ENCODE measurements around the gene IGF1R. TPM values are rescaled to one million over a fixed set of nuclear protein-coding genes. Genes with fewer than 3 reads are reported as not detected.

The IGF1R gene
- total RNA-seq, 2 donors from 2014 or later: 115 to 119 TPM

DNA sequence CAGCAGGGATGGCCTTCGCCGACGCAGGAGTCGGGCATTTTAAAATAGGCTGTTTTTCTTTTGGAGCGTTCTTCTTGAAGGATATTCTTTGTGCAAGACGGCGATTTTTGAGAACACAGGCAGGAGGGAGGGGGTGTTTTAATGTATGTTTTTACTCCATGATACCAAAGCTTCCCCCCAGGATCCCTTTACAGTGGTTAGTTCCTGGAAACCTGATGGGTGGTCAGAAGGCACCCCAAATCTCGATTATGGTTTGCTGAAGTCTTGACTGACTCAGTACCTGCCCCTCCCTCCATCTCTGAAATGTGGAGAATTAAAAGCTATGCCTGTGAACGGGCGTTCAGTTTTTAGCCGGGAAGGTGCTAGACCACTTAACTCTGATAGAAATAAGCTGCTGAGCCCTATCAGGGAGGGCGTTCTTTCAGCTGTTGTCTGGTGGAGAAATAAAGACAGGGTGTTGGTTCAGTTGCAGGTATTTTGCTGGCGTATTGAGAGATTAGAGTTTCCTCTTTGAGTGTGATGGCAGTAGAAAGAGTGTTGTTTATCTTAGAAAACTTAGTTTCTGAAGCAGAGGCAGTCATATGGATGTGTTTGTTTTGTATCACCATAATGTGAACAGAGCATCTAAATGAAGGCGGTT, 3.4 kb downstream of the IGF1R start:
- peak overlapping the region; percentile 91 for H3K27ac Mint-ChIP-seq
- WGBS, 2 experiments (ENCODE audit: insufficient coverage in 1 of 2, insufficient read length in 1 of 2): 2 to 3% methylated on average over 7 to 14 of the region's 14 CpGs
- Histone ChIP-seq H3K4me3 (ENCODE audit: low read length) (peak overlapping the region; percentile 96), H3K36me3 (ENCODE audit: control insufficient read depth, insufficient read depth, low read length) (no peaks in the 10 kb centered on the region), H3K9me3 (ENCODE audit: control insufficient read depth, low read length) (no peaks in the 10 kb centered on the region), H3K4me1 (ENCODE audit: control insufficient read depth, insufficient read depth, low read length) (peaks cover 13% of the 10 kb centered on the region), H3K27me3 (ENCODE audit: control insufficient read depth, insufficient read depth, low read length, poor library complexity, severe bottlenecking) (no peaks in the 10 kb centered on the region), H3K9ac (ENCODE audit: extremely low read depth, low read length, poor library complexity, severe bottlenecking) (peak overlapping the region; percentile 97), H3K27ac (ENCODE audit: low read depth, low read length) (peak overlapping the region; percentile 62)
- peak; percentile 72 for DNase-seq
- no peaks in the 10 kb centered on the region for H3K36me3 Mint-ChIP-seq (ENCODE audit: low read depth)
- no peaks in the 10 kb centered on the region for H3K9me3 Mint-ChIP-seq
- H3K27me3 Mint-ChIP-seq (ENCODE audit: insufficient read depth): no peaks in the 10 kb centered on the region
- H3K4me1 Mint-ChIP-seq: peaks cover 39% of the 10 kb centered on the region
- TF ChIP-seq CTCF (conservative IDR thresholded peaks at IDR 0.05): no peak
- H3K4me3 Mint-ChIP-seq: peak overlapping the region; percentile 86

- DNase-seq: no peak
- Histone ChIP-seq H3K27me3 (ENCODE audit: control insufficient read depth, insufficient read depth, low read length, poor library complexity, severe bottlenecking) (no peaks in the 10 kb centered on the region), H3K36me3 (ENCODE audit: control insufficient read depth, insufficient read depth, low read length) (no peaks in the 10 kb centered on the region), H3K4me3 (ENCODE audit: low read length) (peak overlapping the region; percentile 96), H3K27ac (ENCODE audit: low read depth, low read length) (no peak overlapping the region), H3K9me3 (ENCODE audit: control insufficient read depth, low read length) (no peaks in the 10 kb centered on the region), H3K4me1 (ENCODE audit: control insufficient read depth, insufficient read depth, low read length) (peaks cover 21% of the 10 kb centered on the region), H3K9ac (ENCODE audit: extremely low read depth, low read length, poor library complexity, severe bottlenecking) (no peak overlapping the region)
- H3K4me3 Mint-ChIP-seq: no peak overlapping the region
- H3K9me3 Mint-ChIP-seq: no peaks in the 10 kb centered on the region
- TF ChIP-seq CTCF (conservative IDR thresholded peaks at IDR 0.05): no peak
- WGBS, 2 experiments (ENCODE audit: insufficient coverage in 1 of 2, insufficient read length in 1 of 2): 75 to 100% methylated on average over 1 of the region's 1 CpG
- H3K27me3 Mint-ChIP-seq (ENCODE audit: insufficient read depth): no peaks in the 10 kb centered on the region
- peaks cover 55% of the 10 kb centered on the region for H3K4me1 Mint-ChIP-seq
- no peak overlapping the region for H3K27ac Mint-ChIP-seq
- H3K36me3 Mint-ChIP-seq (ENCODE audit: low read depth): no peaks in the 10 kb centered on the region
Measured at GRCh38 chr15:98653686-98654085, 5.3 kb downstream of the IGF1R start.

DNA sequence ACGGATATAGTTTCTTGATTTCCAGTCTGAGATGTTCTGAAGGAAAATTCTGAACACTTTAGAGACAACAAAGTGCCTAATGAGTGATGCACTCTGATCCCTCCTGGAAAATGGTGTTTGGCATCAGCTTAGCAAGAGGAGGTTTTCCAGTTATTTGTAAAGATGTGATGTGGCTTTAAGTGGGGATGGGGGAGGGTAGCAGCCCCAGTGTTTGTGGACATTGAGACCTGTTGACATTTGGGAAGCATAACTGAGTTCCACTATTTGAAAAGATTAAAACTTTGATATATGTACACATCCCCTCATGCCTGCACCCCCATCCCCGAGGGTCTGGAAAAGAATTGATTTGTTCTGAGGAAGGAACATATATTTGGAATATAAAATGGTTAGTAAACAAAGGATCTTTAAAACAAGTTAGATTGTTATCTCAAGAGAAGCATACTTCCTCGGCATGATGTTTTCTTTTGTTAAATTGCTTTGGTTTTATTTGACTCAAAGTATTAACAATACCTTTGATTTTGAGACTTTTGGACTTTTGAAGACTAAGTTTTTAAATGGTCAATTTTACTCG, 6.5 kb downstream of the IGF1R start:
- Mint-ChIP-seq H3K27me3 (ENCODE audit: insufficient read depth) (no peaks in the 10 kb centered on the region), H3K4me3 (no peak overlapping the region), H3K27ac (no peak overlapping the region), H3K36me3 (ENCODE audit: low read depth) (no peaks in the 10 kb centered on the region), H3K9me3 (no peaks in the 10 kb centered on the region), H3K4me1 (peaks cover 62% of the 10 kb centered on the region)
- H3K4me1 ChIP-seq (ENCODE audit: control insufficient read depth, insufficient read depth, low read length): peaks cover 26% of the 10 kb centered on the region
- H3K9me3 ChIP-seq (ENCODE audit: control insufficient read depth, low read length): no peaks in the 10 kb centered on the region
- 83 to 87% methylated on average over 2 to 4 of the region's 4 CpGs for WGBS, 2 experiments (ENCODE audit: insufficient coverage in 1 of 2, insufficient read length in 1 of 2)
- no peaks in the 10 kb centered on the region for H3K27me3 ChIP-seq (ENCODE audit: control insufficient read depth, insufficient read depth, low read length, poor library complexity, severe bottlenecking)
- no peaks in the 10 kb centered on the region for H3K36me3 ChIP-seq (ENCODE audit: control insufficient read depth, insufficient read depth, low read length)
- no peak overlapping the region for H3K27ac ChIP-seq (ENCODE audit: low read depth, low read length)
- TF ChIP-seq CTCF (conservative IDR thresholded peaks at IDR 0.05): no peak
- H3K4me3 ChIP-seq (ENCODE audit: low read length): peak overlapping the region; percentile 25
- H3K9ac ChIP-seq (ENCODE audit: extremely low read depth, low read length, poor library complexity, severe bottlenecking): no peak overlapping the region
- DNase-seq: no peak
